8988T (cell line): Measurements from ENCODE around the gene MAGI3.

Experiments
- DNase-seq: peaks from one replicate; pipeline ENCODE4 v3.0.0; 2011

The MAGI3 gene

GRCh38 chr1:113389953-113390834, at the start of gene MAGI3:
Gene MAGI3, plus strand, starts transcription at chr1:113390515. Its CDS starts 519 bp downstream, at chr1:113391034.
- DNase-seq = peak; percentile 55

GRCh38 chr1:113353580-113353979, 36.7 kb upstream of the MAGI3 start:
- no peak for DNase-seq

- no peak for DNase-seq
Measured at GRCh38 chr1:113363935-113364334, 26.4 kb upstream of the MAGI3 start.

- DNase-seq = no peak
Measured at GRCh38 chr1:113369040-113369439, 21.3 kb upstream of the MAGI3 start.

GRCh38 chr1:113369699-113370098, 20.6 kb upstream of the MAGI3 start:
- no peak for DNase-seq

- DNase-seq = no peak
Measured at GRCh38 chr1:113370868-113371267, 19.4 kb upstream of the MAGI3 start.

- no peak for DNase-seq
Measured at GRCh38 chr1:113372546-113372945, 17.8 kb upstream of the MAGI3 start.

GRCh38 chr1:113373644-113374043, 16.7 kb upstream of the MAGI3 start:
- DNase-seq = no peak

- no peak for DNase-seq
Measured at GRCh38 chr1:113375878-113376277, 14.4 kb upstream of the MAGI3 start.

GRCh38 chr1:113380075-113380474, 10.2 kb upstream of the MAGI3 start:
- no peak for DNase-seq

- no peak for DNase-seq
Measured at GRCh38 chr1:113388017-113388620, 2.2 kb upstream of the MAGI3 start.

GRCh38 chr1:113388621-113389358, 1.5 kb upstream of the MAGI3 start:
- no peak for DNase-seq

- DNase-seq = no peak
Measured at GRCh38 chr1:113389359-113389952, 859 bp upstream of the MAGI3 start.

GRCh38 chr1:113390871-113391648, 745 bp downstream of the MAGI3 start:
- no peak for DNase-seq

GRCh38 chr1:113391649-113392271, 1.4 kb downstream of the MAGI3 start:
- no peak for DNase-seq

GRCh38 chr1:113392541-113393128, 2.3 kb downstream of the MAGI3 start:
- no peak for DNase-seq

- no peak for DNase-seq
Measured at GRCh38 chr1:113394043-113394862, 3.9 kb downstream of the MAGI3 start.

GRCh38 chr1:113394863-113395259, 4.5 kb downstream of the MAGI3 start:
- no peak for DNase-seq

GRCh38 chr1:113396102-113396501, 5.8 kb downstream of the MAGI3 start:
- no peak for DNase-seq

GRCh38 chr1:113396585-113396984, 6.3 kb downstream of the MAGI3 start:
- no peak for DNase-seq
